ENCODE data around the gene TTC8. TPM values are rescaled to one million over a fixed set of nuclear protein-coding genes. Genes with fewer than 3 reads are reported as not detected.

The TTC8 gene
- total and polyA plus RNA-seq, 2 donors (not counting 3 experiments of a cell fraction or from before 2014, with no cell fraction given), result 11.9 to 16.3 TPM

- no TSS peak for BruUV-seq (replicated peaks)
Observed at GRCh38 chr14:88911809-88912208, 87.4 kb downstream of the TTC8 start.

More at GRCh38 chr14:88911809-88912208, 87.4 kb downstream of the TTC8 start:
- no peak overlapping the region for H3K27ac ChIP-seq (ENCODE audit: insufficient read depth, low read depth, low read length)
- CTCF ChIA-PET, result no interaction called here
- no peaks in the 10 kb centered on the region for H3K36me3 ChIP-seq (ENCODE audit: control insufficient read depth in 2 of 2, extremely low read depth in 1 of 2, insufficient read depth in 2 of 2, low read length in 2 of 2)
- dilution Hi-C loops (cut with MboI; ENCODE audit: extremely low pct_ligation_motif_present, low sequenced_read_pairs) (no loop called here), intact Hi-C loops (cut with micrococcal nuclease) (no loop called here)
- no peaks in the 10 kb centered on the region for H3K9me3 ChIP-seq (replicated peaks; ENCODE audit: control insufficient read depth, insufficient read depth, low read length)
- POLR2A ChIA-PET, result no interaction called here
- H3K79me2 ChIP-seq (ENCODE audit: control insufficient read depth, insufficient read depth, low read length), result no peaks in the 10 kb centered on the region
- no peaks in the 10 kb centered on the region for H3K9me1 ChIP-seq (replicated peaks; ENCODE audit: control insufficient read depth, extremely low read depth, insufficient read depth, low read length)
- H3K4me3 ChIP-seq (replicated peaks in 1 of 3; ENCODE audit: insufficient read depth in 1 of 3, low read depth in 1 of 3, low read length in 3 of 3), result no peak overlapping the region
- no peak for TF ChIP-seq CTCF (IDR thresholded peaks at IDR 0.05; ENCODE audit: extremely low read depth in 1 of 2, insufficient read depth in 1 of 2, low read depth in 1 of 2, low read length in 2 of 2)
- TF ChIP-seq MYC (IDR thresholded peaks at IDR 0.05; ENCODE audit: low read depth, low read length), result no peak
- no peak for TF ChIP-seq FOS (IDR thresholded peaks at IDR 0.05; ENCODE audit: borderline replicate concordance, insufficient read depth, low read length)
- no peak for TF ChIP-seq EZH2 (IDR thresholded peaks at IDR 0.05; ENCODE audit: borderline replicate concordance, low read depth, low read length, severe bottlenecking)
- no peak for TF ChIP-seq POLR2AphosphoS5 (IDR thresholded peaks at IDR 0.05; ENCODE audit: insufficient read depth, low read depth, low read length)
- TF ChIP-seq JUN (IDR thresholded peaks at IDR 0.05; ENCODE audit: borderline replicate concordance, insufficient read depth, insufficient read length, low read depth), result no peak
- no peak for TF ChIP-seq POLR2A (IDR thresholded peaks at IDR 0.05; ENCODE audit: low read depth, low read length)
- no peak for TF ChIP-seq GATA2 (IDR thresholded peaks at IDR 0.05; ENCODE audit: insufficient read depth, insufficient read length, low read depth, low read length)
- no peak for TF ChIP-seq MAX (IDR thresholded peaks at IDR 0.05; ENCODE audit: insufficient read depth, insufficient read length)
- H4K20me1 ChIP-seq (replicated peaks; ENCODE audit: control insufficient read depth, extremely low read depth, insufficient read depth, low read length), result no peaks in the 10 kb centered on the region
- H2AFZ ChIP-seq (ENCODE audit: low read depth, low read length), result no peak overlapping the region
- FAIRE-seq (no peak), DNase-seq (ENCODE audit: low read depth, low spot score) (no peak)
- H3K27me3 ChIP-seq (ENCODE audit: control insufficient read depth in 2 of 2, insufficient read depth in 2 of 2, low read length in 2 of 2), result no peaks in the 10 kb centered on the region
- H3K4me2 ChIP-seq (ENCODE audit: insufficient read depth, low read length), result no peak overlapping the region
- H3K9ac ChIP-seq (replicated peaks; ENCODE audit: extremely low read depth, insufficient read depth, low read length), result no peak overlapping the region
- no peaks in the 10 kb centered on the region for H3K4me1 ChIP-seq (ENCODE audit: control insufficient read depth, extremely low read depth, insufficient read depth, low read length)
